Measurements from ENCODE around the gene C11orf16. TPM values are rescaled to one million over a fixed set of nuclear protein-coding genes. Genes with fewer than 3 reads are reported as not detected.
A peak's percentile ranks its signal among the peaks of the same experiment; 100 is the strongest.
"Not testable (repeated sequence)": the region's sequence is repeated elsewhere in the genome, so short reads cannot be mapped to it uniquely, and the experiment has no call there.

Gene C11orf16
- total RNA-seq, 2 experiments from 2014 or later = not detected

DNA sequence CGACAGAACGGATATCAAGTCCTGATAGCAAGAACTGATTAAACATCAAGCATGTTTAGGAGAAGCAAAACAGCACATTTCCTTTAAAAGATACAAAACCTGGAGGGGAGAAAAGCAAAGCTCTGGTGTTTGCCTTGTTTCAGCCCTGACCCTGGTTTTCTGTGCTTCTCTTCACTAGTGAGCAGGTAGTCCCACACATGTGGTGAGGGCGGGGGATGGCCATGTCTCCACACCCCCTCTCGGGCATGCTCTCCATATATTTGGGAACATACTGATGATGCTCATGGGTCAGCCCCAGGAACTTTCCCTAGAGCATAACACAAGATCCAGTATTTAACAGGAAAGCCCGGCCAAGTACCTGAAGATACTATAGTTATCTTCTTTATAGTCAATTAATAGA lies 10.1 kb downstream of the C11orf16 start:
- H3K27ac Mint-ChIP-seq = no peak overlapping the region
- H3K9me3 Mint-ChIP-seq = no peaks in the 10 kb centered on the region
- DNase-seq = no peak
- H3K4me1 Mint-ChIP-seq = no peaks in the 10 kb centered on the region
- H3K27me3 Mint-ChIP-seq = no peaks in the 10 kb centered on the region
- H3K4me3 Mint-ChIP-seq = no peak overlapping the region
- H3K36me3 Mint-ChIP-seq = peaks cover 7% of the 10 kb centered on the region

DNA sequence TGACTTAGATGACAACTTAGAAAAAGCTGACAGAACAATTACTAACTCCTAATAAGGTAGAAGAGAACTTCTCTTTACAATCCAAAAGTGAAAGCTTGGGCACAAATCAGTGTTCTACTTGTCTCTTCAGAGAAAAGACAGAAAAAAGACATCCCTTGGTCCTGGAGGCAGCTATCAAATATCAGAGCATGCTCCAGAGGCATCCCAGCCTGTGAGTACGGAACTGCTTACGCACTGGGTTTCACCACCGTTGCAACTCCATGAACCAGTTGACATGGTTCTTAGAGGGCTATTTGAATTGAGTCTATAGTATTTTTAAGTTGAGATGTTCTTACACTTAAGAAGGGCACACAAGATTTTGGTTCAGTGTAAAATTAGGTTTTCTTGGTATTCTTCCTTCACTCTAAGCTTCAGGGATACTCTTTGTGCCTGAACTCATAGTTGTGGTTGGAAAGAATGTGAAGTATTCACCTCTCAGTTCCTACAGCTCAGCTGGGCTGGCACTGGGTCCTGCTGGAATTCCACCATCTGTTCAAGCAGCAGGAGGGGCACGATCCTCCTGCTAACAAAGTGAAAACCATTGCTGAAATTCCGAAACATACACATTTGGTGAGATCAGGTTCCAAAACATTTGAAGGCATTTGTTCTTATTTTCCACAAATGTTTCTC lies 15.5 kb downstream of the C11orf16 start:
- Mint-ChIP-seq H3K4me1 (peaks cover 26% of the 10 kb centered on the region), H3K4me3 (no peak overlapping the region), H3K27ac (no peak overlapping the region), H3K9me3 (no peaks in the 10 kb centered on the region), H3K27me3 (no peaks in the 10 kb centered on the region), H3K36me3 (peaks cover 29% of the 10 kb centered on the region)
- no peak for DNase-seq

DNA sequence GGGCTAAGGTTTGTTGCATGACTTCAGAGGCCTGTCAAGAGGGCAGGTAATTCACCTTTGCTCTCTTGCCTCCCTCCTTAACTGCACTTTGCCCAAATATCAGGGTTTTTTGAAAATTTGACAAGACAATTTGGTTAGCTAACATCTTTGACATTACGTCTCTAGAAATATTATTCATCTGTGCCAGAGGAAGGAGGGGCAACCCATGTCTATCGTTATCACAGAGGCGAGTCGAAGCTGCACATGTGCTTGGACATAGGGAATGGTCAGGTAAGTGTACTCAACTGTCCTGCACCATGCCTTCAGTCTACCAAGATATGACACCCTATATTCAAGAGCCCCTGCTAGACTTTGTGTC lies 18.1 kb downstream of the C11orf16 start:
- peak overlapping the region; percentile 69 for H3K4me3 Mint-ChIP-seq
- no peaks in the 10 kb centered on the region for H3K9me3 Mint-ChIP-seq
- H3K27ac Mint-ChIP-seq = peak overlapping the region; percentile 93
- no peaks in the 10 kb centered on the region for H3K27me3 Mint-ChIP-seq
- H3K36me3 Mint-ChIP-seq = peaks cover 26% of the 10 kb centered on the region
- peaks cover 36% of the 10 kb centered on the region for H3K4me1 Mint-ChIP-seq
- no peak for DNase-seq

DNA sequence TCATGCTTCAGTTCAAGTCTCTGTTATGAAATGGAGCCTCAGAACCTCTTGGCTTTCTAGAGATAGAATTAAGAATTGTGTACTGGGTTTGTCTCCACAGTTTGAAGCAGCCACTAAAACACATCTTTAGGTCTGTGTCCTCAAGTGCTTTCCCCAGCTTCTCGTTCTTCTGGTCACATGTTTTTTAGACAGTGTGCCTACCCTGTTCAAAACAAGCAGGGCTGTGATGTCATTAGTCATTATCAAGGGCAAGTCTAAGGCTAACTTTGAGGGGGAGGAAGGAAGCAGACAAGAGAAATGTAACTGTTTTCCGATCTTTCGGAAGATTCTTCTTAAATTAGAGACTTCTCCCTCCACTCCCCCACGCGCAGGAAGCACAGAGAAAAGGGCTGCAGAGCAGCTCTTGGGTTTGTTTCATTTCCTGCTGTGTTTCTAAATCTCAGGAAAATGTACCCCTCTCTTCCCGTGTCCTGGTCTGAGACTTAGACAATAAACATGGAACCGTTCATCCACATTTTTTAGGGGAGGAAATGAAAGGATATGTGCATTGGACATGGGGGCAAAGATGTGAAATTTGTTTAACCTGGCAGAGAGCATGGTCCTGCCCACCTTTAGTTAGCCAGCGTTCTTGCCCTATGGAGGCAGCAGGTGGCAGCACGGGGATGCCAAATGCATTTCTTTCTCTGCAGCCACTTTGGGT lies 18.6 kb downstream of the C11orf16 start:
- peak; percentile 54 for DNase-seq
- Mint-ChIP-seq H3K27ac (peak overlapping the region; percentile 93), H3K4me3 (peak overlapping the region; percentile 69), H3K4me1 (peaks cover 36% of the 10 kb centered on the region), H3K27me3 (no peaks in the 10 kb centered on the region), H3K36me3 (peaks cover 26% of the 10 kb centered on the region), H3K9me3 (no peaks in the 10 kb centered on the region)

DNA sequence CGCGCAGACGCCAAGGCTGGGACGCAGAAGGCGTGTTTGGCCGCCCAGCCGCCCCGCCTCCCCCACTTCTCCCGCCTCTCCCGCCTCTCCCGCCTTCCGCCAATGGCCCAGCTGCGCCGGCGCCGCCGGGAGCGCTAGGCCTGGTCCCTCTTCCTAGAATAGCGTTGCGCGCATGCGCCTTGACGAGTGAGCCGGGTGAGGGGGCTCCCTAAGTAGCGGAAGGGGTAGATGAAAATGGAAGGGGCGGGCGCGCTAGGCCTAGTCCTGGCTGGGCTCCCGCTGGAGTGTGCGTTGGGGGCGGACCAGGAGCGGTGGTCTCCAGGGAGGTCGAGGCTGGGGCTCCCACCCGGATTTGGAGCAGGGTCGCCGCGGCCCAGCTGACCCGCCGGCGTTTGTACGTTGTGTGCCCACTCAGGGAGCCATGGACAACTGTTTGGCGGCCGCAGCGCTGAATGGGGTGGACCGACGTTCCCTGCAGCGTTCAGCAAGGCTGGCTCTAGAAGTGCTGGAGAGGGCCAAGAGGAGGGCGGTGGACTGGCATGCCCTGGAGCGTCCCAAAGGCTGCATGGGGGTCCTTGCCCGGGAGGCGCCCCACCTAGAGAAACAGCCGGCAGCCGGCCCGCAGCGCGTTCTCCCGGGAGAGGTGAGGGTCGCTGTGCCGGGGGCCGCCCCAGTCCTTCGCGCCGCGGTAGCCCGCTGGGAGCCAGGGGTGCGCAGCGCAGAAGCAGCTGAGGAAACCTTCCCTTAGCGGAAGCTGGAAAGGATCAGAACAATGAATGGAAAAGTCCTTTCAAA lies 21.5 kb downstream of the C11orf16 start, which contains the start of gene AKIP1:
Gene AKIP1, plus strand, starts transcription at position 161 of the 795 bp plus-strand sequence. Its CDS starts 261 bp downstream, at position 422.
- H3K27ac Mint-ChIP-seq = peak within 1 kb of the TSS; percentile 91
- H3K27me3 Mint-ChIP-seq = no peaks in the 10 kb centered on the region
- peaks cover 47% of the 10 kb centered on the region for H3K4me1 Mint-ChIP-seq
- H3K36me3 Mint-ChIP-seq = peaks cover 17% of the 10 kb centered on the region
- peak within 1 kb of the TSS; percentile 90 for H3K4me3 Mint-ChIP-seq
- peak; percentile 94 for DNase-seq
- no peaks in the 10 kb centered on the region for H3K9me3 Mint-ChIP-seq

DNA sequence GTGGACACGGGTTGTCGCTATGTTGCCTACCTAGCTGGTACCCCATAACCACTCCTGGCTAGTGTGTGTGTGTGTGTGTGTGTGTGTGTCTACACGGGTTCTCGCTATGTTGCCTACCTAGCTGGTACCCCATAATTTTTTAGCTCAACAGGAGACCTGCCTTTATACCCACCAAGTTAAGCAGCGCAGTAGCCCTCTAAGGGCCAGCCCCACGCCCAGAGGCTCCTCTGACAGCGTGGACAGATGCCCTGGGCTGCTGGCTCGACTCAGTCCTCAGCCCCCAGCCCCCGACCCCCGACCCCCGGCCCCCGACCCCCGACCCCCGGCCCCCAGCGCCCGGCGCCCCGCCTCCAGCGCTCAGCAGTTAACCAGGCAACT lies 22.1 kb downstream of the C11orf16 start:
- H3K27ac Mint-ChIP-seq = no peak overlapping the region
- peak overlapping the region; percentile 80 for H3K4me3 Mint-ChIP-seq
- H3K9me3 Mint-ChIP-seq = no peaks in the 10 kb centered on the region
- DNase-seq = peak; percentile 6
- no peaks in the 10 kb centered on the region for H3K27me3 Mint-ChIP-seq
- peaks cover 17% of the 10 kb centered on the region for H3K36me3 Mint-ChIP-seq
- peaks cover 48% of the 10 kb centered on the region for H3K4me1 Mint-ChIP-seq

DNA sequence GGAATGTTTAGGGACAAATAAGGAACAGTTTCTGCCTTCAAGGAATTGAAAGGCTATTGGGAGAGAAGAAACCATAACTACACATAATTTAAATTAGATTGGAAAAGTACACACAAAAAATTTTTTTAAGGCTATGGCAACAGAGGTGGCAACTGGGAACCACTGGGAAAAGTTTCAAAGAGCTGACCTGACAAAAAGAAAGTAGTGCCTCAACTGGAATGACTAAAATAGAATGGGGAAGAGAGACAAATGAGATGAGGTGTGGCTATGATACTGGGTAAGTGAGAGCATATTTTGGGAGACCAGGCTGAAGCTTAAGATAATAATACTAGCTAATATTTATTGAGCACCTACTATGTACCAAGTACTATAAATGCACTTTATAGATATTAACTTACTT lies 24.6 kb downstream of the C11orf16 start:
- no peaks in the 10 kb centered on the region for H3K9me3 Mint-ChIP-seq
- H3K27me3 Mint-ChIP-seq = no peaks in the 10 kb centered on the region
- no peak for DNase-seq
- H3K36me3 Mint-ChIP-seq = peaks cover 3% of the 10 kb centered on the region
- peaks cover 30% of the 10 kb centered on the region for H3K4me1 Mint-ChIP-seq
- no peak overlapping the region for H3K4me3 Mint-ChIP-seq
- H3K27ac Mint-ChIP-seq = no peak overlapping the region

DNA sequence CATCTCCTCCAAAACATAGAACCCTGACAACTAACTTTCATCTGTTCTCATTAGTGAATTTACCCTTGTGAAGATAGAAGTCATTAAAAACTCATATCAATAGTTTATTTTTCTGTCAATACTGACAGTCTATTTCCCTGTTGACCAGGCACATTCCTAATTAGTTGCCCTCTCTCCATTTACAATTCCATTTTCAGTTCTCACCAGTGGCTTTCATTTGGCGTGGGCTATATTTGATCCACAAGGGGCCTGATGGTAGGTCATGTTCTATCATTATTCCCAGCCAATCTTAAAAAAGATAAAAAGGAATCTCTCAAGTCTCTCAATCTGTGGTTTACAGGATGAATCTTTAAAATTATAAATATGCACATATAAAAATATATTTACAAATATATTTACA lies 25.6 kb downstream of the C11orf16 start:
- H3K27ac Mint-ChIP-seq = no peak overlapping the region
- peak overlapping the region; percentile 7 for H3K4me3 Mint-ChIP-seq
- no peaks in the 10 kb centered on the region for H3K36me3 Mint-ChIP-seq

DNA sequence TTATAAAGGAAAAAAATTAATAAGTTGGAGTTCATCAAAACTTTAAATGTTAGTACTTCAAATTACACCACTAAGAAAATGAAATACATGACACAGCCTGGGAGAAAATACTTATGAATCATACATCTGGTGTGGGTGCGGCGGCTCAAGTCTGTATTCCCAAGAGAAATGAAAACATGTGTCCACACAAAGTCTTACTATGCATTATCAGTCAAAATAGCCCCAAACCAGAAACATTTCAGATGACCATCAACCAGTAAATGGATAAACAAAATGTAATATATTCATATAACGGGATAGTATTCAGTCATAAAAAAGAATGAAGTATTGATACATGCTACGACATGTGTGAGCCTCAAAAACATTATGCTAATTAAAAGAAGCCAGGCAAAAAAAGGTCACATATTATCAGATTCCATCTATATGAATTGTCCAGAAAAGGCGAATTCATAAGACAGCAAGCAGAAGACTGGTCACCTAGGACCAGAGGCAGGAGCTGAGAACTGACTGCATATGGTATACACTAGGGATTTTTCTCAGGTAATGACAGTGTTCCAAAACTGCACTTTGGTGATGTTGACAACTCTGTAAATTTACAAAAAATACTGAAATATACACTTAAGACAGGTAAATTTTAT lies 27.1 kb downstream of the C11orf16 start:
- Mint-ChIP-seq H3K36me3 (peaks cover 4% of the 10 kb centered on the region), H3K4me1 (peaks cover 22% of the 10 kb centered on the region), H3K27me3 (no peaks in the 10 kb centered on the region), H3K27ac (no peak overlapping the region), H3K9me3 (peaks cover 2% of the 10 kb centered on the region), H3K4me3 (no peak overlapping the region)
- DNase-seq = no peak

More for the DNA sequence above, 25.6 kb downstream of the C11orf16 start:
- peaks cover 2% of the 10 kb centered on the region for H3K9me3 Mint-ChIP-seq
- peaks cover 24% of the 10 kb centered on the region for H3K4me1 Mint-ChIP-seq
- H3K27me3 Mint-ChIP-seq = no peaks in the 10 kb centered on the region
- no peak for DNase-seq

DNA sequence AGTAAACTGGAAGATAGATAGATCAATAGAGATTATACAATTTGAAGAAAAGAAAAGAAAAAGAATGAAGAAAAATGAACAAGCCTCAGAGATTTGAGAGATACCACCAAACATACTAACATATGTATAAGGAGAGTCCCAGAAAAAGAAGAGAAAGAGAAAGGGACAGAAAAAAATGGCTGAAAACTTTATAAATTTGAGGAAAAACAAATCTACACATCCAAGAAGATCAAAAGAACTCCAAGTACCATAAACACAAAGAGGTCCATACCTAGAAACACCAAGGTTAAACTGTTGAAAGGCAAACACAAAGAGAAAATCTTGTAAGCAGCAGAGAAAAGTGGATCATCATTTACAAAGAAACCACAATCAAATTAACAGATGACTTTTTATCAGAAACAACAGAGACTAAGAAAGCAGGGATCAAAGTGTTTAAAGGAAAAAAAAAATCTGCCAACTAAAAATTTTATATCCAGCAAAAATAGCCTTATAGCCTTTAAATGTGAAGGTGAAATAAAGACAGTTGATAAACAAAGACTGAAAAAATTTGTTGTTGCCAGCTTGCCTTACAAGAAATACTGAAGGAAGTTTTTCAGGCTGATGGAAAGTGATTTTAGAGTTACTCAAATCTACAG lies 33.5 kb downstream of the C11orf16 start:
- Mint-ChIP-seq H3K36me3 (peaks cover 10% of the 10 kb centered on the region), H3K4me1 (no peaks in the 10 kb centered on the region), H3K27me3 (no peaks in the 10 kb centered on the region), H3K9me3 (peaks cover 16% of the 10 kb centered on the region), H3K4me3 (no peak overlapping the region), H3K27ac (no peak overlapping the region)
- DNase-seq = no peak

DNA sequence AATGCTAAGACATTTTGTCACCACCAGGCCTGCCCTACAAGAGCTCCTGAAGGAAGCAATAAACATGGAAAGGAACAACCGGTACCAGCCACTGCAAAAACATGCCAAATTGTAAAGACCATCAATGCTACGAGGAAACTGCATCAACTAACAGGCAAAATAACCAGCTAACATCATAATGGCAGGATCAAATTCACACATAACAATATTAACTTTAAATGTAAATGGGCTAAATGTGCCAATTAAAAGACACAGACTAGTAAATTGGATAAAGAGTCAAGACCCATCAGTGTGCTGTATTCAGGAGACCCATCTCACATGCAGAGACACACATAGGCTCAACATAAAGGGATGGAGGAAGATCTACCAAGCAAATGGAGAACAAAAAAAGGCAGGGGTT lies 41.6 kb downstream of the C11orf16 start:
- H3K36me3 Mint-ChIP-seq = peaks cover 10% of the 10 kb centered on the region
- not testable (repeated sequence) for H3K27ac Mint-ChIP-seq

DNA sequence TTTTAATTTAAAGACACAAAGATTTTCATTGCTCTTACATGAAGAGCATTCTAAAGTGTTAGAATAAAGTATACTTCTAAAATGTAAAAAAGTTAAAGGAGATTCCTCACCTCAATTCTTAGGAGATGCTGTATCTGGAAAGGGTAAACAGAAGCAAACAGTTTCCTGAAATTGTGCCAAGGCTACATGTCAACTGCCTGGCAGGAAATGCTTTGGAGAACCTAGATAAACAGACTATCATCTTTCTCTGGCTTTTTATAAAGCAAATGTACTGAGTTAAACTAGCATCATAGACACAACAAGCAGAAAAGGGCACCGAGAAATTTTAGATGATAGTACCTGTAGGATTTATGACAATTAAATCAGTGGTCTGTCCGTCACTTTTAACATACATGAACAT lies 46.4 kb downstream of the C11orf16 start:
- no peak for DNase-seq
- H3K27me3 Mint-ChIP-seq = peaks cover 9% of the 10 kb centered on the region
- H3K9me3 Mint-ChIP-seq = peaks cover 5% of the 10 kb centered on the region
- H3K27ac Mint-ChIP-seq = no peak overlapping the region
- no peaks in the 10 kb centered on the region for H3K4me1 Mint-ChIP-seq
- no peak overlapping the region for H3K4me3 Mint-ChIP-seq
- H3K36me3 Mint-ChIP-seq = peaks cover 5% of the 10 kb centered on the region

More for the DNA sequence above, 41.6 kb downstream of the C11orf16 start:
- H3K27me3 Mint-ChIP-seq, H3K4me1 Mint-ChIP-seq, H3K9me3 Mint-ChIP-seq, H3K4me3 Mint-ChIP-seq, DNase-seq: not testable (repeated sequence)

DNA sequence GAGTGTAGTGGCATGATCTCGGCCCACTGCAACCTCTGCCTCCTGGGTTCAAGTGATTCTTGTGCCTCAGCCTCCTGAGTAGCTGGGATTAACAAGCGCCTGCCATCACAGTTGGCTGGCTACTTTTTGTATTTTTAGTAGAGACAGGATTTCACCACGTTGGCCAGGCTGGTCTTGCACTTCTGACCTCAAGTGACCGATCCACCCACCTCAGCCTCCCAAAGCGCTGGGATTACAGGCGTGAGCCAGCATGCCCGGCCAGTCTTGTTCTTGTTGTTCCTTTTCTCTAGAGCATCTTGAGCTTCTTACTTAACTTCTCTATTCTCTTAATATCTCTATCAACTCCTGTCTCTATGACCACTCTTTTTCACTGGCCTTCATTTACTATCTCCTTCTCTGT lies 51.2 kb downstream of the C11orf16 start:
- not testable (repeated sequence) for H3K9me3 Mint-ChIP-seq, H3K4me3 Mint-ChIP-seq, H3K4me1 Mint-ChIP-seq, H3K36me3 Mint-ChIP-seq, H3K27ac Mint-ChIP-seq, DNase-seq
- peaks cover 15% of the 10 kb centered on the region for H3K27me3 Mint-ChIP-seq

DNA sequence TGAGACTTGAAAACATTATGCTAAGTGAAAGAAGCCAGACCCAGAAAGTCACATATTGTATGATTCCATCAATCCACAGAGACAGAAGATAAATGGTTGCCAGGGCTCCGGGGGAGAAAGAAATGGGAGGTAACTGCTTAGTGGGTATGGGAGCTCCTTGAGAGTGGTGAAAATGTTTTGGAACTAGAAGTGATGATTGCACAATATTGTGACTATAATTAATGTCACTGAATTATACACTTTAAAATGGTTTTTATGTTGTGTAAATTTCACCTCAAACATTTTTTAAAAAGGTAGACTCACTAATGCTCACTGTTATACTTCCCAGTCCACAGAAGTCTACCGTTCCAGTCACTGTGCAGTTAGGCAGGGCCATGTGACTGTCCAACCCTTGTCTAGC lies 54.0 kb downstream of the C11orf16 start:
- Mint-ChIP-seq H3K4me3 (no peak overlapping the region), H3K4me1 (peaks cover 7% of the 10 kb centered on the region), H3K27ac (no peak overlapping the region), H3K9me3 (no peaks in the 10 kb centered on the region), H3K27me3 (peaks cover 26% of the 10 kb centered on the region), H3K36me3 (no peaks in the 10 kb centered on the region)
- no peak for DNase-seq
